ENCODE measurements around the gene CMSS1.

Gene CMSS1

DNA sequence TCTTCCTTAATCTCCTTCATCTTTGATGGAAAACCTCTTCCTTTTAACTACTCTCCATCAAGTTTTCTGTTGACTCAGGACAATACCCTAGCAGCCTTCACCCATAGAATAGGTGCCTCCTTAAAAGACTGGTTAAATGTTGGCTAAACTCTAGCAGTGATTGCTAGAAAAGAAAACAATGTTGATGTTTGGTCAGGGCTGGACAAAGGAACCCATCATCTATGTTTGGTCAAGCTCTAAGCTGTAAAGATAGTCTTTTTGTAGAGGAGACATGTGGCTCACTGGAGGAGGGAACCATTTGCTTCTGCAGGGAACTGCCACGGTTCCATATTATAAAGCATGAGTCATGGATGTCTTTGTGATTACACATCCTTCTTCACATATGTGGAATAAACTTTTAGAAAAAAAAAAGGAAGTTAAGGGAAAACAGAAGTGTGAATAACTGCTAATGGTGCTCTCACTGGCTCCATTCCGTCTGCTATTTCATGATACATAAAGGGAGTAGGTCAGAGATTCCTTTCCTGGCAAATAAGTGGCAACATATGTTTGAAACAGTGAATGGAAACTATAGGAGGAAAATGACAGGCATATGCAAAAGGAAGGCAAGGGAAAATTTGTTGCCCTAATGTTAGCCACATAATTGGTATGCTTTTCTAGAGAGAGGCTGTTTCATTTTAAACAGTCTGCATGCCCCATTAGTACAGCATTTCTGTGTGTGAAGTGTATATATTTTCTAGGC, 78.2 kb downstream of the CMSS1 start (continued):
- TF ChIP-seq ZNF391 (tag by site-specific recombination; IDR thresholded peaks at IDR 0.05; ENCODE audit: borderline replicate concordance, low read depth): no peak
- TF ChIP-seq ZNF76 (tag by site-specific recombination; IDR thresholded peaks at IDR 0.05; ENCODE audit: borderline replicate concordance, low read depth): no peak
- TF ChIP-seq KLF1 (tag by site-specific recombination; IDR thresholded peaks at IDR 0.05): no peak
- TF ChIP-seq, protein P1, sequence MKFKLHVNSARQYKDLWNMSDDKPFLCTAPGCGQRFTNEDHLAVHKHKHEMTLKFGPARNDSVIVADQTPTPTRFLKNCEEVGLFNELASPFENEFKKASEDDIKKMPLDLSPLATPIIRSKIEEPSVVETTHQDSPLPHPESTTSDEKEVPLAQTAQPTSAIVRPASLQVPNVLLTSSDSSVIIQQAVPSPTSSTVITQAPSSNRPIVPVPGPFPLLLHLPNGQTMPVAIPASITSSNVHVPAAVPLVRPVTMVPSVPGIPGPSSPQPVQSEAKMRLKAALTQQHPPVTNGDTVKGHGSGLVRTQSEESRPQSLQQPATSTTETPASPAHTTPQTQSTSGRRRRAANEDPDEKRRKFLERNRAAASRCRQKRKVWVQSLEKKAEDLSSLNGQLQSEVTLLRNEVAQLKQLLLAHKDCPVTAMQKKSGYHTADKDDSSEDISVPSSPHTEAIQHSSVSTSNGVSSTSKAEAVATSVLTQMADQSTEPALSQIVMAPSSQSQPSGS (tag by site-specific recombination; IDR thresholded peaks at IDR 0.05; ENCODE audit: low read depth): no peak
- TF ChIP-seq ZNF248 (tag by site-specific recombination; IDR thresholded peaks at IDR 0.05): no peak
- TF ChIP-seq BCL11B (tag by site-specific recombination; IDR thresholded peaks at IDR 0.05; ENCODE audit: low read depth): no peak
- TF ChIP-seq, protein P2, sequence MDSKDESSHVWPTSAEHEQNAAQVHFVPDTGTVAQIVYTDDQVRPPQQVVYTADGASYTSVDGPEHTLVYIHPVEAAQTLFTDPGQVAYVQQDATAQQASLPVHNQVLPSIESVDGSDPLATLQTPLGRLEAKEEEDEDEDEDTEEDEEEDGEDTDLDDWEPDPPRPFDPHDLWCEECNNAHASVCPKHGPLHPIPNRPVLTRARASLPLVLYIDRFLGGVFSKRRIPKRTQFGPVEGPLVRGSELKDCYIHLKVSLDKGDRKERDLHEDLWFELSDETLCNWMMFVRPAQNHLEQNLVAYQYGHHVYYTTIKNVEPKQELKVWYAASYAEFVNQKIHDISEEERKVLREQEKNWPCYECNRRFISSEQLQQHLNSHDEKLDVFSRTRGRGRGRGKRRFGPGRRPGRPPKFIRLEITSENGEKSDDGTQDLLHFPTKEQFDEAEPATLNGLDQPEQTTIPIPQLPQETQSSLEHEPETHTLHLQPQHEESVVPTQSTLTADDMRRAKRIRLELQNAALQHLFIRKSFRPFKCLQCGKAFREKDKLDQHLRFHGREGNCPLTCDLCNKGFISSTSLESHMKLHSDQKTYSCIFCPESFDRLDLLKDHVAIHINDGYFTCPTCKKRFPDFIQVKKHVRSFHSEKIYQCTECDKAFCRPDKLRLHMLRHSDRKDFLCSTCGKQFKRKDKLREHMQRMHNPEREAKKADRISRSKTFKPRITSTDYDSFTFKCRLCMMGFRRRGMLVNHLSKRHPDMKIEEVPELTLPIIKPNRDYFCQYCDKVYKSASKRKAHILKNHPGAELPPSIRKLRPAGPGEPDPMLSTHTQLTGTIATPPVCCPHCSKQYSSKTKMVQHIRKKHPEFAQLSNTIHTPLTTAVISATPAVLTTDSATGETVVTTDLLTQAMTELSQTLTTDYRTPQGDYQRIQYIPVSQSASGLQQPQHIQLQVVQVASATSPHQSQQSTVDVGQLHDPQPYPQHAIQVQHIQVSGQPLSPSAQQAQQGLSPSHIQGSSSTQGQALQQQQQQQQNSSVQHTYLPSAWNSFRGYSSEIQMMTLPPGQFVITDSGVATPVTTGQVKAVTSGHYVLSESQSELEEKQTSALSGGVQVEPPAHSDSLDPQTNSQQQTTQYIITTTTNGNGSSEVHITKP (tag by site-specific recombination; IDR thresholded peaks at IDR 0.05): peak; percentile 83
- TF ChIP-seq, protein P3, sequence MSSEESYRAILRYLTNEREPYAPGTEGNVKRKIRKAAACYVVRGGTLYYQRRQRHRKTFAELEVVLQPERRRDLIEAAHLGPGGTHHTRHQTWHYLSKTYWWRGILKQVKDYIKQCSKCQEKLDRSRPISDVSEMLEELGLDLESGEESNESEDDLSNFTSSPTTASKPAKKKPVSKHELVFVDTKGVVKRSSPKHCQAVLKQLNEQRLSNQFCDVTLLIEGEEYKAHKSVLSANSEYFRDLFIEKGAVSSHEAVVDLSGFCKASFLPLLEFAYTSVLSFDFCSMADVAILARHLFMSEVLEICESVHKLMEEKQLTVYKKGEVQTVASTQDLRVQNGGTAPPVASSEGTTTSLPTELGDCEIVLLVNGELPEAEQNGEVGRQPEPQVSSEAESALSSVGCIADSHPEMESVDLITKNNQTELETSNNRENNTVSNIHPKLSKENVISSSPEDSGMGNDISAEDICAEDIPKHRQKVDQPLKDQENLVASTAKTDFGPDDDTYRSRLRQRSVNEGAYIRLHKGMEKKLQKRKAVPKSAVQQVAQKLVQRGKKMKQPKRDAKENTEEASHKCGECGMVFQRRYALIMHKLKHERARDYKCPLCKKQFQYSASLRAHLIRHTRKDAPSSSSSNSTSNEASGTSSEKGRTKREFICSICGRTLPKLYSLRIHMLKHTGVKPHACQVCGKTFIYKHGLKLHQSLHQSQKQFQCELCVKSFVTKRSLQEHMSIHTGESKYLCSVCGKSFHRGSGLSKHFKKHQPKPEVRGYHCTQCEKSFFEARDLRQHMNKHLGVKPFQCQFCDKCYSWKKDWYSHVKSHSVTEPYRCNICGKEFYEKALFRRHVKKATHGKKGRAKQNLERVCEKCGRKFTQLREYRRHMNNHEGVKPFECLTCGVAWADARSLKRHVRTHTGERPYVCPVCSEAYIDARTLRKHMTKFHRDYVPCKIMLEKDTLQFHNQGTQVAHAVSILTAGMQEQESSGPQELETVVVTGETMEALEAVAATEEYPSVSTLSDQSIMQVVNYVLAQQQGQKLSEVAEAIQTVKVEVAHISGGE (tag by site-specific recombination; conservative IDR thresholded peaks at IDR 0.05; ENCODE audit: low read depth): no peak
- TF ChIP-seq, protein P4, sequence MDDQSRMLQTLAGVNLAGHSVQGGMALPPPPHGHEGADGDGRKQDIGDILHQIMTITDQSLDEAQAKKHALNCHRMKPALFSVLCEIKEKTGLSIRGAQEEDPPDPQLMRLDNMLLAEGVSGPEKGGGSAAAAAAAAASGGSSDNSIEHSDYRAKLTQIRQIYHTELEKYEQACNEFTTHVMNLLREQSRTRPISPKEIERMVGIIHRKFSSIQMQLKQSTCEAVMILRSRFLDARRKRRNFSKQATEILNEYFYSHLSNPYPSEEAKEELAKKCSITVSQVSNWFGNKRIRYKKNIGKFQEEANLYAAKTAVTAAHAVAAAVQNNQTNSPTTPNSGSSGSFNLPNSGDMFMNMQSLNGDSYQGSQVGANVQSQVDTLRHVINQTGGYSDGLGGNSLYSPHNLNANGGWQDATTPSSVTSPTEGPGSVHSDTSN (CRISPR knock-in tag; IDR thresholded peaks at IDR 0.05): no peak
- TF ChIP-seq ZNF19 (tag by site-specific recombination; IDR thresholded peaks at IDR 0.05; ENCODE audit: low read depth): no peak
- TF ChIP-seq ZNF146 (tag by site-specific recombination; IDR thresholded peaks at IDR 0.05): no peak
- no peak for TF ChIP-seq ZNF670 (tag by site-specific recombination; IDR thresholded peaks at IDR 0.05; ENCODE audit: low read depth)
- no peak for TF ChIP-seq ZNF354C (tag by site-specific recombination; IDR thresholded peaks at IDR 0.05; ENCODE audit: borderline replicate concordance, low read depth)
- TF ChIP-seq ZIC2 (tag by site-specific recombination; IDR thresholded peaks at IDR 0.05): no peak
- TF ChIP-seq PRDM1 (tag by site-specific recombination; IDR thresholded peaks at IDR 0.05): peak; percentile 60
- TF ChIP-seq, protein P5, sequence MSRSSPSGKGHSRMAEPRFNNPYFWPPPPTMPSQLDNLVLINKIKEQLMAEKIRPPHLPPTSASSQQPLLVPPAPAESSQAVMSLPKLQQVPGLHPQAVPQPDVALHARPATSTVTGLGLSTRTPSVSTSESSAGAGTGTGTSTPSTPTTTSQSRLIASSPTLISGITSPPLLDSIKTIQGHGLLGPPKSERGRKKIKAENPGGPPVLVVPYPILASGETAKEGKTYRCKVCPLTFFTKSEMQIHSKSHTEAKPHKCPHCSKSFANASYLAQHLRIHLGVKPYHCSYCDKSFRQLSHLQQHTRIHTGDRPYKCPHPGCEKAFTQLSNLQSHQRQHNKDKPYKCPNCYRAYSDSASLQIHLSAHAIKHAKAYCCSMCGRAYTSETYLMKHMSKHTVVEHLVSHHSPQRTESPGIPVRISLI (tag by site-specific recombination; IDR thresholded peaks at IDR 0.05): 0 out of 2 replicates have a peak, but pooled peaks have one; percentile 45
- TF ChIP-seq SP2 (tag by site-specific recombination; IDR thresholded peaks at IDR 0.05): no peak
- TF ChIP-seq, protein P6, sequence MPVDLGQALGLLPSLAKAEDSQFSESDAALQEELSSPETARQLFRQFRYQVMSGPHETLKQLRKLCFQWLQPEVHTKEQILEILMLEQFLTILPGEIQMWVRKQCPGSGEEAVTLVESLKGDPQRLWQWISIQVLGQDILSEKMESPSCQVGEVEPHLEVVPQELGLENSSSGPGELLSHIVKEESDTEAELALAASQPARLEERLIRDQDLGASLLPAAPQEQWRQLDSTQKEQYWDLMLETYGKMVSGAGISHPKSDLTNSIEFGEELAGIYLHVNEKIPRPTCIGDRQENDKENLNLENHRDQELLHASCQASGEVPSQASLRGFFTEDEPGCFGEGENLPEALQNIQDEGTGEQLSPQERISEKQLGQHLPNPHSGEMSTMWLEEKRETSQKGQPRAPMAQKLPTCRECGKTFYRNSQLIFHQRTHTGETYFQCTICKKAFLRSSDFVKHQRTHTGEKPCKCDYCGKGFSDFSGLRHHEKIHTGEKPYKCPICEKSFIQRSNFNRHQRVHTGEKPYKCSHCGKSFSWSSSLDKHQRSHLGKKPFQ (tag by site-specific recombination; IDR thresholded peaks at IDR 0.05): no peak
- TF ChIP-seq ZNF311 (tag by site-specific recombination; IDR thresholded peaks at IDR 0.05; ENCODE audit: borderline replicate concordance): no peak
- no peak for TF ChIP-seq OSR2 (tag by site-specific recombination; IDR thresholded peaks at IDR 0.05)
- no peak for TF ChIP-seq ZNF350 (tag by site-specific recombination; IDR thresholded peaks at IDR 0.05)
- no peak for TF ChIP-seq TCF7L2 (IDR thresholded peaks at IDR 0.05; ENCODE audit: borderline replicate concordance, low read depth, low read length)
- no peak for TF ChIP-seq KLF9 (tag by site-specific recombination; IDR thresholded peaks at IDR 0.05; ENCODE audit: low read depth)
- TF ChIP-seq ZNF366 (tag by site-specific recombination; conservative IDR thresholded peaks at IDR 0.05): peak; percentile 39; the same call in 1 of the 2 replicates
